GM19238 (cell line): Measurements from ENCODE around the gene ERP44.
"Not testable (repeated sequence)": the region's sequence is repeated elsewhere in the genome, so short reads cannot be mapped to it uniquely, and the experiment has no call there.

Experiments used
- DNase-seq: peaks from one replicate; pipeline ENCODE4 v3.0.0; 2011; ENCODE audit warnings: low spot score; ENCODE audit not compliant: insufficient read length

Gene ERP44

GRCh38 chr9:100098887-100099721, at the start of gene ERP44, which contains the start of gene INVS:
TSS of gene ERP44 (minus strand) at chr9:100099000. CDS start at chr9:100098840, 160 bp downstream.
TSS of gene INVS (plus strand) at chr9:100099243. CDS start at chr9:100104522, 5,279 bp downstream.
- DNase-seq, result peak; percentile 84

- DNase-seq, result not testable (repeated sequence)
Measured at GRCh38 chr9:100145976-100146375, 47.2 kb upstream of the ERP44 start.

GRCh38 chr9:100145167-100145934, 46.6 kb upstream of the ERP44 start:
- DNase-seq, result not testable (repeated sequence)

- not testable (repeated sequence) for DNase-seq
Measured at GRCh38 chr9:100141862-100142261, 43.1 kb upstream of the ERP44 start.

GRCh38 chr9:100140303-100140702, 41.5 kb upstream of the ERP44 start:
- not testable (repeated sequence) for DNase-seq

GRCh38 chr9:100136799-100137198, 38.0 kb upstream of the ERP44 start:
- DNase-seq, result not testable (repeated sequence)

- no peak for DNase-seq
Measured at GRCh38 chr9:100134731-100135130, 35.9 kb upstream of the ERP44 start.

- DNase-seq, result no peak
Measured at GRCh38 chr9:100131875-100132430, 33.2 kb upstream of the ERP44 start.

GRCh38 chr9:100131216-100131615, 32.4 kb upstream of the ERP44 start:
- DNase-seq, result no peak

GRCh38 chr9:100129772-100130171, 31.0 kb upstream of the ERP44 start:
- no peak for DNase-seq

GRCh38 chr9:100126423-100126822, 27.6 kb upstream of the ERP44 start:
- no peak for DNase-seq

GRCh38 chr9:100125910-100126309, 27.1 kb upstream of the ERP44 start:
- no peak for DNase-seq

- no peak for DNase-seq
Measured at GRCh38 chr9:100125236-100125635, 26.4 kb upstream of the ERP44 start.

GRCh38 chr9:100120286-100120685, 21.5 kb upstream of the ERP44 start:
- no peak for DNase-seq

GRCh38 chr9:100117316-100117715, 18.5 kb upstream of the ERP44 start:
- no peak for DNase-seq

GRCh38 chr9:100112677-100113336, 14.0 kb upstream of the ERP44 start:
- DNase-seq, result no peak

- no peak for DNase-seq
Measured at GRCh38 chr9:100111235-100111634, 12.4 kb upstream of the ERP44 start.

- no peak for DNase-seq
Measured at GRCh38 chr9:100108559-100108958, 9.8 kb upstream of the ERP44 start.

- DNase-seq, result no peak
Measured at GRCh38 chr9:100106616-100107015, 7.8 kb upstream of the ERP44 start.

GRCh38 chr9:100105861-100106260, 7.1 kb upstream of the ERP44 start:
- DNase-seq, result no peak

GRCh38 chr9:100104314-100104713, 5.5 kb upstream of the ERP44 start:
- no peak for DNase-seq
